GM19025 (cell line): ENCODE measurements around the gene MYO18A.

Experiments used
- ATAC-seq: cut with Tn5 transposase; IDR thresholded peaks from one replicate; pipeline ENCODE4 v1.9.1; 2021; ENCODE audit warnings: mild to moderate bottlenecking, low read depth, moderate library complexity; ENCODE audit not compliant: unreplicated experiment

Gene MYO18A

DNA sequence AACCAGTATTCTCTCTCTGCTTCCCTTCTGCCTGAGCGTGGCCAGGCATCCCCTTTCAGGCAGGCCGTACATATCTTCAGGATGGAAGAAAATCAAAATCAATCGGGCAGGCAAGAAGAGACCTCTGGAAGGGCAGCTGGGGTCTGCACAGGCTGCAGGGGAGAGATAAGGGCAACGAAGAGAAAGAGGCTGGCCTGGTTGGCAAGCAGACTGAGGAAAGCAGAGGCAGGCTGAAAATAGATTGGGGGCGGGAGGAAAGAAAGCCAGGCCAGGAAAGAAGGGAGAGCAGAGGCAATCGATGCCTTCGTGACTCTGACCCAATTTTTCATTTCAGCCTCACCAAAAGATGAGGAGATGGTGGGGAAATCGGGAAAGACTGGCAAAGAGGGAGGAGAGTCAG, 119.2 kb downstream of the MYO18A start:
- no peak for ATAC-seq

DNA sequence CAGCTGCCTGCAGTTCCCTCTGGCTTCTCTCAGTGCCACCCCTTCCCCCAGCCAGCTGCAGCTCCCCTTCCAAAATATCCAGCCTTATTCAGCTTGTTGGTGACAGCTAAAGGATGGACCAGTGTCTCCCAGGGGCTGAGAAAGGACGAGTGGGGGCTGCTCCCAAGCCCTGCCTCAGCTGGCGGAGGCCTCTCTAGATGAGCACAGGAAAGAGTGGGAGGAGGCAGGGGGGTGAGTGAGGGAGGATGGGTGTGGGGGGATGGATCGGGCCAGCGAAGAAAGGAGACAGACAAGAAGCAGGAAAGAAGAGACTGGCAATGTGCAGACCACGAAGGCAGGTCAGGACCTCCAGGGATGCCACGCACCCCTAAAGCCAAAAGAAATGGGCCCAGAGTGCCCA, 119.7 kb downstream of the MYO18A start:
- ATAC-seq, result no peak

DNA sequence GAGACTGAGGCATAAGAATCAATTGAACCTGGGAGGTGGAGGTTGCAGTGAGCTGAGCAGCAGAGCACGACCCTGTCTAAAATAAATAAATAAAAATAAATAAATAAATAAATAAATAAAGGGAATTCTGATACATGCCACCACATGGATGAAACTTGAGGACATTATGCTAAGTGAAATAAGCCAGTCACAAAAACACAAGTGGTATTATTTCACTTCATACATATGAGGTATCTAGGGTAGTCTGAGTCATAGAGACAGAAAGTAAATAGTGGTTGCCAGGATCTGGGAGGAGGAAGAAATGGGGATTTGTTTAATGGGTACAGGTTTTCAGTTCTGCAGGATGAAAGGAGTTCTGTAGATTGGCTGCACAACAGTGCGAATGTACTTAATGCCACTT, 120.9 kb downstream of the MYO18A start:
- ATAC-seq, result no peak

DNA sequence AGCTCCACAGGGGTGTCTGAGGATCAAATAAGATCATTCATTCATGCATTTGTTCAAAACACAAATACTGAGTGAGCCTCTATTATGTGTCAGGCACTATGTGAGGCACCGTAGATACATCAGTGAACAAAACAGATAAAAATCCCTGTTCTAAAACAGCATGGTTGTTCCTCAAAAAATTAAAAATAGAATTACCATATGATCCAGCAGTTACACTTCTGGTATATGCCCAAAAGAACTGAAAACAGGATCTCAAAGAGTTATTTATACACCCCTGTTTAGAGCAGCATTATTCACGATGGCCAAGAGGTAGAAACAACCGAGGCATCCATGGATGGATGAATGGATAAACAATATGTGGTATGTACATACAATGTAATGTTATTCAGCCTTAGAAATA, 121.8 kb downstream of the MYO18A start:
- no peak for ATAC-seq

DNA sequence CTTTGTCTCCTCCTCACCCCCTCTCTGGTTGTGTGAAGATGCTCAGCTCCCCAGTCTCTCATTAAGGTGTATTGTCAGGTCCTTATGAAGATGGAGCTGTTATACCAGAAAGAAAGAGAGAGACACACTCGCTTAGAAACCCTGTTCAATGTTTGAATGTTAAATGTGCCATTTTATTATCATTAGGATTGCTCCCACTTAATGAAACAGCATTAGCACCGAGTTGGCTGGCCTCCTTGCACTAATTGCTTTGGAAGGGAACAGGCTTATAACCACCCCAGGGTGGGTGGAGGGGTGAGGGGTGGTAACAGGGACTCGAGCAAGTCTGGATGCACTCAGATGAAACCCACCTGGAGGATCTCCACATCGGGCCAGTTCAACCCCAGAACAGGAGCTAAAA, 122.8 kb downstream of the MYO18A start:
- no peak for ATAC-seq

DNA sequence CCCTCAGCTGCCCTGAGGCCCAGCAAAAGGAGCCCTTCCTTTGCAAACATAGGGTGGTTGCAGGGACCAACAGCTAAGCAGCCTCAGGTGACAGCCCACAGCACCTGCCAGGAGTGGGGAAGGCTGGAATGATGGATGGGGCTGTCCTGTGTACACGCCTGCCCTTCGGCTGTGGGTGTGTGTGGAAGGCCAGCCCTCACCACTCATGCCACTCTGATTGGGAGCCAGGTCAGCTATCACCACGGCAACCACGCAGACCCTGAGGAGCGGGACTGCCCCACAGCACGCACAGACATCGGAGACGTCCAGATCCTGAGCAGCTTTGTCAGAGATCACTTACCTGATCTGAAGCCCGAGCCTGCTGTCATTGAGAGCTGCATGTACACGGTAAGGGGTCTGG, 125.4 kb downstream of the MYO18A start:
- ATAC-seq, result no peak

DNA sequence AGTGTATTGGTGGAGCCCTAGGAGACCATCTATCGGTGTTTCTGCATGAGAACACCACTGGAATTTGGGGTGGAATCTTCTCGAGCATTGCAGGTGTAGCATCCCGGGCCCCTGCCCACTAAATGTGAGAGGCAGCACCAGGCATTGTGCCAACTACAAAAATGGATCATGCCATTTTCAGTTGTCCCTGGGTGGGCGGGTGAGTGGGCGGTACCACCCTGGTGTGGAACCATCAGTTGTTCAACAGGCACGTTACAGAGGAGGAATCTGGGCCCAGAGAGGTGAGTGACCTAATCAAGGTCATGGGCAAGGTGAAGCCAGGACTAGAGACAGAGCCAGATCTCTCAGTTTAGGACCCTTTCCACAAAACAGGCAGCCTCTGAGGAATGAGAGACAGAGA, 128.5 kb downstream of the MYO18A start:
- no peak for ATAC-seq

DNA sequence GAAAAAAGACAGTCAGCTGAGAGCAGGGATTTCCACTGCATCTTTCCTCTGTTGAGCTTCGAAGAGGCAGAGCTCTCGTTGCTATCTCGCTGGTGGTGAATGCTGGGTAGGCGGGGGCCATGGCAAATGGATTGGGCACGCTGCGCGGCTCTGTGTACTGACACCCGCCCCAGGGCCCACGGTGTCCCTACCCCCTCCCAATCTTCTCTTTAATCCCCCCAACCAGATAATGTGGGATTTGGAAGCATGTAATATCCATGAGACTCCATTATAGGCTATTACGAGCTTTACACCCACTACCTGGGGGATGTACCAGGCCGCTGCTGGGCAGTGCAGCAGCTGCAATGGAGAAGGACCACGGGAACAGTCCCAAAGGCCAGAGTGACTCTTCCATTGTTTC, 129.0 kb downstream of the MYO18A start:
- no peak for ATAC-seq

DNA sequence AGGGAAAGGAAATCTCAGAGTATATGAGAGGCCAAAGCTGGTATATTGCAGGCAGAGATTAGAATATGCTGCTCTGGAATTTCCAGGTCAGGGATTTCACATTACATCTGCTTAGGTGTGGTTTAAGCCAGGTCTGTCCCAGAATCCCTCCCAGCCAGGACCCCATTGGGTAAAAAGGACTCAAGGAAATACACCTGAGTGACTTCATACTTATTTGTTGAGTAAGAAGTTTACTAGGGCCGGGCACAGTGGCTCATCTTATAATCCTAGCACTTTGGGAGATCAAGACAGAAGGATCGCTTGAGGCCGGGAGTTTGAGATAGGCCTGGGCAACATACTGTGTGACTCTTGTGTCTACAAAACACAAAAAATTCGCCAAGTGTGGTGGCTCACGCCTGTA, 130.0 kb downstream of the MYO18A start:
- no peak for ATAC-seq

DNA sequence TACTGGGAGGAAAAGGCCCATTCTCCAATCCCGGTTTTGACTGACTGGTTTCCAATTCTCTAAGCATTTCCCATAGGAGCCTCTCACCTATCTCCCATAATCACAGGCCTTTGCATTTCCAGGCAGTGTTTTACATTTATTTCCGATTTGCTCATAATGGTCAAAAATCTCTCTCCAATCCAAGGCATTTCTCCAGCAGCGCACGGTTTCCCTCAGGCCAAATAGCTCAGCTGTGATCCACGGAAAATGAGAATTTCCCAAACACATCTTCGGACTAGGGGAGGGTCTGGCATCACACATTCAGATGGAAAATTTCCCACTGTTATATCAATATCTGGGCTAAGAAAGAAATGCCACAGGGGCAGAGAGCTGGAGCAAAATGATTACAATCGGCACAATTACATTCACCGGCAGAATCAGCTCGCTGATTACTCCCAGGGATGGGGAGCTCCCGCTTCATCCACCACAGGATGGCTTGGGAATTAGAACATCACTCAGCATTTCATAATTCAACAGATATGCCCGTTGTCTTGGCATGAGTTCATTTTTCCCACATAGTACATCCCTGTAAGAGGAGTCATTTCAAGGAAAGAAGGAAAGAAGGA, 130.6 kb downstream of the MYO18A start:
- ATAC-seq, result no peak

DNA sequence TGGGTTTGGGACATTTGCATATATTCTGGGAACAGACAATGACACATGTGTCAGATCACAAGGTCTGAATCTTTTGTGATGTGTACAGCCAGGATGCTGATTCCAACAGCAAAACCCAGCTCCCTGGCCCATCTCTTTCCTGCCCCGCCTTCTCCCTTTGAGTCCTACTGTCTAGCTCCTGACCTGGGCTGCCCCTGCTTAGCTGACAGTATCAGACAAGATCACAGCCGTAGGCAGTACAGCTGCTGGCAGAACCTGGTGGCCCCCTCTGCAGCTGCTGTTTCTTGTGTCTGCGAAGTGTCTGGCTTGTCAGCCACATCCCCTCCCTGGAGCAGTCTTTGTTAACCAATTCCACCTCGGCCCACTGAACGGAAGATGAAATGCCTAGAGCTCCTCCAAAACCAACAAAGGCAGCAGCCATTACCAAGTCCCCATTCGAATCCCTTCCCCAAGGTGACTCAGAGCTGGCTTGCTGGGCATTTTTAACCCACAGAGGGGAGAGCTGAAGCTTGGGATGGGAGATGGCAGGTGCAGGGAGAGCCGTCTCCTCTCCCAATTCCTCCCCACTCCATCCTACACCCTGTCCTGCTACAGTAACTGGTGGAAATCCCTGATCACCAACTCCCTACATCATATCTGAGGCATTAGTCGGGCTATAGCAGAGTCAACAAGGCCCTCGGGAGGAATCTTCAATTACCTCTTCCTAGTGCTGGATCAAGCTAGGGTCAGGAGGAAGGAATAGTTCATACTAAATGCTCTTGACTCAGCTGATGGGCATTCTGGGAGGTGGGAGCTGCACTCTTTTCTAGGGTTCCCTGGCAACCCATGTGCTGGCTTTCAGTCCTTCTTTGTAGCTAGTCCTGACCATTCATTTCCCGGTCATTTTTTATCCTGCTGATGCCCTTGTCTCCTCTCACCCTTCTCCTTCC, 131.5 kb downstream of the MYO18A start:
- ATAC-seq, result no peak

DNA sequence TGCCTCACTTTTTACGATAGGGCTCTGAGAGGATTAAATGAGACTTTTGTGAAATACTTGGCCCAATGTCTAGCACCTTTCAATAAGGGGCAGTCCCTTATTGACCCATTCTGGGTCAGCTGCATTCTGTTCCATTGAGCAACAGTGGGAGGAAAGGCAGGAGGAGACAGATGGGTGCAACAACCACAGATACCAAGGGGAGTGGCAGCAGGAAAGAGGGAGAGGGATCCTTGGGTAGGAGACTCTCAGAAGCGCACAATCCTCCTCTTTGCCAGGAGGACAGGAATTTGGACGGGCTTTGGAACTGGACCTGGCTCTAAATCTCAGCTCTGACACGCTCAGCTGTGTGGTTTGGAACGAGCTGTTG, 133.7 kb downstream of the MYO18A start:
- no peak for ATAC-seq

DNA sequence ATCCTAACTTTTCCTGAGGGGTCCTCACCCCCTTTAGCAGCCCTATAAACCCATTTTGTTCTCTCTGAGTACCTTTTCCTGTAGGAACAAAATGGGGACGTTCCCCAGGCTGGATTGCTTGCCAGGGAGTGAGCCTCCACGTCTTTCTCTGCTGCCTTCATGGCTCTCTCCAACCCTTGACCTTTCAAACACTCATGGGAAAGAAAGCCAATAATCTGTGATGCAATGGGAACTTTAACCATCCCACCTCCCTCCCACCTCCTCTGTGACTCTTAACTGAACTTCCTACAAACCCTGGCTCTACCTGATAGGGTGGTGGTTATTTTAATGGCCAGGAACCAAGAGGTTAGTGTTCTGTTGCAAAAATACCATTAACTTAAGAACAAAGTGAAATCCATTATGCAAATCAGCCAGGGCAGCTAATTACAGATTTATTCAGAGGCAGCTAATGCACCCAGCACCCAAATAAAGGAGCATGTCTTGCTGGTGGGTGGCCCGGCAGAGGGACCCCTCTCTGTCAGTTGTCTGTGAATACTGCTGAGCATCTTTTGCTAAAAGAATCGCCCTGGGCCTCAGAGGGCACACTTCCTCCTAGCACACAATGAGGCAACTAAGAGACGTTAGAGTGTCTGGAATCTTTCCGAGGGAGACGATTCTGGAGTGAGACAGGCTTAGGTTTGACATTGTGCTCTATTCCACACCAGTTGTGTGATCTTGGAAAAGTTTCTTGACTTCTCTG, 134.3 kb downstream of the MYO18A start:
- ATAC-seq, result no peak

DNA sequence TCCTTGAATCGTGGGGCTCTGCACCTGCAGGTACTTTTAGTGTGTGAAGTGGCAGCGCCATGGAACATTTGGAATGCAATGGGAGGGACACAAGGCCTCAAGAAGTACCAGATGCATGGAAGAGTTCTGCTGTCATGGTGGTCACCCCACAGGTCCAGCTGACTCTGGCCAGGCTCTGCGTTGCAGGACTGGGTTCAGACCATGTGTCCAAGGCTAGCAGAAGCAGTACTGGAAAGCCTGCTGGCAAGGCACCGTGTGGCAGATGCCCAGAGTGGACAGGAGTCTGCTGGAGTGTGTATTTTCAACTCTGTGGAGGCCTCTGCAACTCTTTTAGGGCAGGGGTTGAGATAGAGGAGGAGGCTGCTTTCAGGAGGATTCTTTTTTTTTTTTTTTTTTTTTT, 135.2 kb downstream of the MYO18A start:
- ATAC-seq, result no peak

DNA sequence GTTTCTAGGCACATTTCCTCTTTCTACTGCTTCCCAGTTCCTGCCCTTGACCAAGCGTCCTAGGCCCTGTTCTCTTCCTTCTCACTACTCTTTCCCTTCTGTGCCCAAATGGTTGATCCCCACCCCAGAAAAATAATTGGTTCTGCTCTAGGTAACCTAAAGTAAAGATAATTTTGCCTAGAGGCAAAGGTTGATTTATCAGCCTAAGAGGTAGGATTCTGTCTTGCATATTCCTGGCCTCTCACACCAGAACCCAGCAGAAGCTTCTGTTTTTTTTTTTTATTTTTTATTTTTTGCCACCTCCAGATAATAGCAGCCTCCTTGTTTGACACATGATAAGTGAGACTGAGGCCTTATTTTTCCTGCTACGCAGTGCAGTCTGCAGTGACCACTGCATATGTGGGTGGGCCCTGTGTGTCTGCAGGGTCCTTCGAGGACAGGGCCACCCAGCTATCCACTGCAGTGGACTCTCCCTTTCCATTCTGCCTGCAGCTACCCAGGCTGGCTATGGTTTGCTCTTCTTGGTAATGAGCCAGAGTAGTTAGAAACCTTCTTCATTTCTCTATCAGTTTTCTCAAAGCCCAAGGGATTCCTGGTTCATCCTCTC, 136.6 kb downstream of the MYO18A start:
- ATAC-seq, result no peak

DNA sequence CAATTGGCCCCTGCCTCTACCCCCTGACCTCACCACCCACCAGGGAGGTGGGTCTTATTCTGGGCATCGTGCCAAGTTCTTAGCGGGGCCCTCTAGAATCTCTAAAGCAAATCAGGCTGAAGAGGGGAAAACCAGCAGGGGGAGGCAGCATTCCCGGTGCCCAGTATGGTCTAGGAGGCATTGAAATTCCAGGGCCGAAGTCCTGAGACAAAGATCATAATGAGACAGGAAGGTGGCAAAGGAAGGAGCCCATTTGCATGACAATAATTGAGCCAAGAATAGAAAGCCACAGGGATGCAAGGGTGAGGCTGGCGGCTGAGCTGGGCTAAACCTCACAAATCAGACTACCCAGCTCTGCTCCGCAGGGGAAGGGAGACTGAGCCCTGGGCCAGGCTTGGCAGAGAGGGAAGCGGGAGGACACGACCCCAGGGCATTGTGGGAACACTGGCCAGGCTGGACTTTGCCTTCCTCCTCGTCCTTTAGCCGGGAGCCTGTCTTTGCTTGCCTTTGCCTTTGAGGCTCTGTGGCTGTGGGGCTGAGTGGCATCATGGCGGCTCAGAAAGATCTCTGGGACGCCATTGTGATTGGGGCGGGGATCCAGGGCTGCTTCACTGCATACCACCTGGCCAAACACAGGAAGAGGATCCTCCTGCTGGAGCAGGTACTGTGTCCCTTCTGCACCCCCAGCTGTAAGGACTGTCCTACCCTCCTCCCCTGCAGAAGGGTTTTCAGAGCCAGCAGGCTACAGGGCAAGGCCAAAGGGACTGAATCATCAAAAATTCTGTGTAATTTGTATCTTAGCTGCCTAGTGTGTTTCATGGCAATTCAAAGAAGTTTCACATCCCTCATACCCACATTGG, 137.3 kb downstream of the MYO18A start, which contains the start of gene PIPOX:
PIPOX (plus strand) TSS at position 463 of the 860 bp plus-strand sequence; CDS start at position 548, 85 bp downstream.
- ATAC-seq, result no peak

DNA sequence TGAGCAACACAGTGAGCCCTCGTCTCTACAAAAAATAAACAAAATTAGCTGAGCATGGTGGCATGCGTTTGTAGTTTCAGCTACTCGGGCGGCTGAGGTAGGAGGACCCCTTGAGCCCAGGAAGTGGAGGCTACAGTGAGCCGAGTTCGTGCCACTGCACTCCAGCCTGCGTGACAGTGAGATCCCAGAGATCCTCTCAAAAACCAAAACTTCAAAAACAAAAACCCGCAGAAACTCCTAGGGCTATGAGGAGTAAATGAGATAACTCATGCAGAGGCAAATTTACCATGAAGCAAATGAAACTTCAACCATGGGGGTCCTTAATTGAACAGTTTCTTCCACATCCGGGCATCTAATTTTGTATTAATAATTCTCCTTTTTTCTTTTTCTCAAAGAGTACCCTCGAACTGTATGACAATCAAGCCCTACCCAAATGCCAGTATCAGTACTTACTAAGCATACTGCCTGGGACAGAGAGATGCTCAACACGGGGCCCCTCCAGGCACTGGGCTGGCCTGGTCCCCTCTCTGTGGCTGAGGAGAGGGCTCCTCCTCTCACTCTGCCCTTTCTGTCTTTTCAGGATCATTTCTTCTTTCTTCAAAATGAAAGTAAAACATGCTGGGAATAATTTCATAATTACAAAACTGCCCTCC, 138.0 kb downstream of the MYO18A start:
- no peak for ATAC-seq

DNA sequence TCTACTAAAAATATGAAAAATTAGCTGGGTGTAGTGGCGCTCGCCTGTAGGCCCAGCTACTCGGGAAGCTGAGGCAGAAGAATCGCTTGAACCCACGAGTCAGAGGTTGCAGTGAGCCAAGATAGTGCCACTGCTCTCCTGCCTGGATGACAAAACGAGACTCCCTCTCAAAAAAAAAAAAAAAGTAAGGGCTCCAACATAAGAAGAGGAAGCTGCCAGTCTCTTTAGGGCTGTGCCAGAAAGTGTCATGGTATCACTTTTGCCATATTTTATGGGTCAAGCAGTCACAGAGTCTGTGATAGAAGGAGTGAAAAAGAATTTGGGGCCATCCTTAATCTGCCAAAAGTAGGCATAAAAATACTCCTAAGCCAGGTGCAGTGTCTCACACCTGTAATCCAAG, 138.6 kb downstream of the MYO18A start:
- no peak for ATAC-seq

DNA sequence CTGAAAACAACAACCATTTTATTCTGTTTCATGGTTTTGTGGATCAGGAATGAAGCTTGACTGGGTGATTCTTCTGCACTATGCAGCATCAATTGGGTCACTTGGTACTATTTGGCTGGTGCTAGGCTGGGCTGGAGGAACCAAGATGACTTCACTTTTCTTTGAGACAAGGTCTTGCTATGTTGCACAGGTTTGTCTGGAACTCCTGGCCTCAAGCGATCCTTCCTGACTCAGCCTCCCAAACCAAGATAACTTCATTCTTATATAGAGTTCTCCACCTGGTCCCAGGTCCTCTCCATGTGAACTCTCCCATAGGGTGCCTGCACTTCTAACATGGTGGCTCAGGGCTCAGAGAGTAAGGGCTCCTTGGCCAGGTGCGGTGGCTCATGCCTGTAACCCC, 139.1 kb downstream of the MYO18A start:
- no peak for ATAC-seq
